HG03139 (cell line): Measurements from ENCODE around the gene HNMT.
"Not testable (repeated sequence)": the region's sequence is repeated elsewhere in the genome, so short reads cannot be mapped to it uniquely, and the experiment has no call there.

ENCODE experiments used
- ATAC-seq: cut with Tn5 transposase; IDR thresholded peaks from one replicate; pipeline ENCODE4 v1.9.1; 2021; ENCODE audit not compliant: unreplicated experiment

Gene HNMT

GRCh38 chr2:137973280-137973679 is 9.0 kb downstream of the HNMT start:
- ATAC-seq: no peak

DNA sequence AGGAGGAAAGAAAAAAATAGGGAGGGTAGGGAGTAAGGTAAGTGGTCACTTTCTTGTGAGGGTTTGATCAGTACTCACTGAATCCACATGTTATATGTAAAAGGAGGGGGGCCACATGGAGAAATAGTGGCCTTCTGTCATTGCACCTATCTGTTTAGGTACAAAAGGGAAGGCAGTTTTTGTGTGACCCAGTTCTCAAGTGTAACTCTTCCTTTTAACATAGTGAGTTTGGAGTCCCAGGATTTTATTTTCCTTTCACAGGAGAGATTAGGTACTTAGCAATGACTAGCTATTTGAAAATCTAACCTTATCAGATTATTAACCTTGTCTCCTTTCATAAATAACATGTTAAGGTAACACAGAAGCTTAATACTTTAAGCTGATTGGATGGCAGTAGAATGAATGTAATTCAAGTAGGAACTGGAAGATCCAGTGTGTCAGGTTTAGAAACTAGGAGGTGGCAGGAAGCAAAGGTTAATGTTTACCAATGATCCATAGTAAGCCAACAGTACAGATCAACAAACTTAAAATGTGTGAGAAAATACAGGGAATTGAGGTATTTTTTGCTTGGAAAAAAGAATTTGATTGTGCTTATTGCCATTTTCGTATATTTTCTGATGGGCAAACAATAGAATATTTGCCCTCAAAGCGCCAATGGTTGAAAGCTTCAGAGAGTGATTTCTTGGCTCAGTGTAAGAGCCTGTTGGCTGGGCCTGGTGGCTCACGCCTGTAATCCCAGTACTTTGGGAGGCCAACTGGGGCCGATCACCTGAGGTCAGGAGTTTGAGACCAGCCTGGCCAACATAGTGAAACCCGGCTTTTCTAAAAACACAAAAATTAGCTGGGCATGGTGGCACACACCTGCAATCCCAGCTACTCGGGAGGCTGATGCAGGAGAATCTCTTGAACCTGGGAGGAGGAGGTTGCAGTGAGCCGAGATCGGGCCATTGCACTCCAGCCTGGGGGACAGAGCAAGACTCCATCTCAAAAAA is 11.3 kb downstream of the HNMT start:
- no peak for ATAC-seq

DNA sequence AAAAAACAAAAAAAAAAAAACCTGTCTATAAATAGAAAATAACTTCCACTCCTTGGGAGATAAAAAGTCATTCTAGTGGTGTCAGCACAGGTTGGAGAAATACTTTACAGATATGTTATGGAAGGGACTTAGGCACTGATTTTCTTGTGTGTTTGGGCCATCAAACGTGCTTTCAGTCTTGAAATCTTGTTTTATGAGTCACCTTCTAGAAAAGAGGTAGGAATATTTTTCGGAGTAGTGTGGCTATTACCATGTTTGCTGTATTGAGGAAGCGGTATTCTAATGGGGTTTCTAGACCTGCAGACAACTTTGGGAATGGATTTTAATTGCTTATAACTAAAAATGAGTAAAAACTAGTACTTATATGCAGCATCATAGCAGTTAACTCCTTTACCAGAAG is 12.0 kb downstream of the HNMT start:
- no peak for ATAC-seq

DNA sequence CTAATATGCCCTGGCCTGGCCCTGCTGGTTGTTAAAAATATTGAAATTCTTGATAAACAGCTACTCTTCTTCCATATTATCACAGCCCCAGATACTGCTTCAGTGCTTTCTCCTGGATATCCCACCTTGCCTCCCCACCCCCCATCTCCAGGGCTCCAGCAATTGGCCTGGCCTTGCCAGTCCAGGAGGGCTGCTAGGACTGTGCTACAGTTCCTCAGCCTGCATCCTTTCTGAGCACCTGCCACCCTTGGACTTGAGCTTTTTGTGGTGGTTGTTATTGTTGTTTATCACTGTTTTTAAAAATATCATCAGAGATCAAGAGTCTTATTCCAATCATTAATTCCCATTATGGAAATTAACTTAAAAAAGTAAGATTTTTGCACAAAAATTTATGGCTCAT is 13.5 kb downstream of the HNMT start:
- no peak for ATAC-seq

- no peak for ATAC-seq
Measured at GRCh38 chr2:137980459-137980858, 16.2 kb downstream of the HNMT start.

- ATAC-seq: no peak
Measured at GRCh38 chr2:137981112-137981656, 16.9 kb downstream of the HNMT start.

GRCh38 chr2:137983581-137983980 is 19.3 kb downstream of the HNMT start:
- ATAC-seq: no peak

GRCh38 chr2:137986268-137986667 is 22.0 kb downstream of the HNMT start:
- ATAC-seq: no peak

DNA sequence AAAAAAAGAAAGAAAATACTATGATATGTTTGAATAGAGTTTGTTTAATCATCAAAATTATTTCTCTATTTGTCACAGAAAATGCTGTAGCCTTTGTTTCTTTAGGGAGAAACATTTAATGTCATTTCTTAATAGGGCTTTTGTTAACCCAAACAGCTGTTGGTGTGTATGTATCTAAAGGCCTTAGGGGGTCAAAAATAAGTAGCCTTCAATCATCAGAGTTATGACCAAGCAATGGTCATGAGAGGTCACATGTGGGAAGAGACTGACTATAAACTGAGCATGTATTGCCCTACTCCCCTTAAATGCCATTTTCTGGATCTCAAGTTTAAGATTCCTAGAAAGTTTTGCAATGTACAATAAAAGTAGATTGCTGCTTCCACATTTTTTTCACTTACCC is 22.7 kb downstream of the HNMT start:
- ATAC-seq: no peak

DNA sequence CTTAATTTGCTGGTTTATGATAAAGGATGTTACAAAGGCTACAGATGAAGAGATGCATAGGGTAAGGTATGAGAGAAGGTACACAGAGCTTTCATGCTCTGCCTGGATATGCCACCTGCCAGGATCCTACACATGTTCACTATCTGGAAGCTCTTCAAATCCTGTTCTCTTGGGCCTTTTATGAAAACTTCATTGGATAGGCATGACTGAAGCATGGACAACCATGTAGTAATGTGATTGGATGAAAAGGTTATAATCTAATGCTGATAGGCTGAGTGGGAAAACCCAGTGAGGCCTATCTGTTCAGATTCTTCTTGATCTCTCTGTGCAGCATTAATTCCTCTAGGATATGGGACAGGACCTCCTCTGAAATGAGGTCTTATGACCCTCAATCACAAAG is 26.8 kb downstream of the HNMT start:
- ATAC-seq: no peak

GRCh38 chr2:137992039-137992646 is 27.9 kb downstream of the HNMT start:
- ATAC-seq: no peak

DNA sequence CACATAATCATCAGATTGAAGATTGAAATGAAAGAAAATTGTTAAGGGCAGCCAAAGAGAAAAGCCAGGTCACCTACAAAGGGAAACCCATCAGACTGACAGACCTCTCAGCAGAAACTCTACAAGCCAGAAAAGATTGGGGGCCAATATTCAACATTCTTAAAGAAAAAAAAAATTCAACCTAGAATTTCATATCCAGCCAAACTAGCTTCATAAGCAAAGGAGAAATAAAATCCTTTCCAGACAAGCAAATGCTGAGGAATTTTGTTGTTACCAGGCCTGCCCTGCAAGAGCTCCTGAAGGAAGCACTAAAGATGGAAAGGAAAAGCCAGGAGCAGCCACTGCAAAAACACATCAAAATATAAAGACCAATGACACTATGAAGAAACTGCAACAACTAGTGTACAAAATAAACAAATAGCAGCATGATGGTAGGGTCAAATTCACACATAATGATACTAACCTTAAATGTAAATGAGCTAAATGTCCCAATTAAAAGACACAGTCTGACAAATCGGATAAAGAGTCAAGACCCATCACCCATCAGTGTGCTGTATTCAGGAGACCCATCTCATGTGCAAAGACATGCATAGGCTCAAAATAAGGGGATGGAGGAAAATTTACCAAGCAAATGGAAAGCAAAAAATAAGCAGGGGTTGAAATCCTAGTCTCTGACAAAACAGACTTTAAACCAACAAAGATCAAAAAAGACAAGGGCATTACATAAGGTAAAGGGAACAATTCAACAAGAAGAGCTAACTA is 29.6 kb downstream of the HNMT start:
- not testable (repeated sequence) for ATAC-seq

- ATAC-seq: not testable (repeated sequence)
Measured at GRCh38 chr2:137995368-137995767, 31.1 kb downstream of the HNMT start.

GRCh38 chr2:137996158-137996557 is 31.9 kb downstream of the HNMT start:
- not testable (repeated sequence) for ATAC-seq

DNA sequence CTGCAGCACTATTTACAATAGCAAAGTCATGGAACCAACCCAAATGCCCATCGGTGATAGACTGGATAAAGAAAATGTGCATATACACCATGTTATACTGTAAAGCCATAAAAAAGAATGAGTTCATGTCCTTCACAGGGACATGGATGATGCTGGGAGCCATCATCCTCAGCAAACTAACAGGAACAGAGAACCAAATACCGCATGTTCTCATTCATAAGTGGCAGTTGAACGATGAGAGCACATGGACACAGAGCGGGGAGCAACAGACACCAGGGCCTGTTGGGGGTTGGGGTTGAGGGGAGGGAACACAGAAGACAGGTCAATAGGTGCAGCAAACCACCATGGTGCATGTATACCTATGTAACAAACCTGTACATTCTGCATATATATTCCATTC is 33.5 kb downstream of the HNMT start:
- ATAC-seq: no peak

DNA sequence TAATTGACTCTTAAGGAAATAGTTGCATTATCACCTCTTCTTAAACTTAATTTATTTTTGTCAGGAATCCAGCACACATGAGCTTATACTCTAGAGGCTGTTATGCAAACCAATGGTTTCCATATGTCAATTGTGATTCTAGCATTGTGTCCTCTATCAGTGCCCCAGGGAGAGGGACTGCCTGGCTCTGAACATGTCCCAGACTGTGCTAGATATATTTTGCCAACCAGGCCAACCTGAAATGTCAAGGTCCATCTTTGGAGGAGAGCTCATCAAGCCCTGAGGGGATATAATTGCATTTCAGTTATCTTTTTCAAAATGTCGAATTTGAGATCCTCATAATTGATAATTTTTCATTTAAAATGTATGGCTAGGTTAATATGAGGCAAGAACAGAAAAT is 34.2 kb downstream of the HNMT start:
- no peak for ATAC-seq

GRCh38 chr2:137999273-137999672 is 35.0 kb downstream of the HNMT start:
- no peak for ATAC-seq

- ATAC-seq: no peak
Measured at GRCh38 chr2:138000009-138000408, 35.7 kb downstream of the HNMT start.

GRCh38 chr2:138000796-138001195 is 36.5 kb downstream of the HNMT start:
- ATAC-seq: no peak

- no peak for ATAC-seq
Measured at GRCh38 chr2:138003411-138003810, 39.1 kb downstream of the HNMT start.

GRCh38 chr2:138007431-138007830 is 43.2 kb downstream of the HNMT start:
- no peak for ATAC-seq
